ENCODE results near the gene COLEC12.
A peak's percentile ranks its signal among the peaks of the same experiment; 100 is the strongest.

COLEC12 gene

GRCh38 chr18:424071-424661, 76.3 kb downstream of the COLEC12 start:
- Histone ChIP-seq H2BK120ac (ENCODE audit: insufficient read depth, low read length, poor library complexity) (no peak overlapping the region), H3K9me3 (ENCODE audit: insufficient read depth, low read depth, low read length) (no peaks in the 10 kb centered on the region), H3K4ac (ENCODE audit: low read depth, low read length) (no peak overlapping the region), H3K79me1 (ENCODE audit: low read length) (no peaks in the 10 kb centered on the region), H3K18ac (ENCODE audit: low read length) (no peak overlapping the region), H3K23ac (ENCODE audit: low read length) (no peak overlapping the region), H3K27ac (ENCODE audit: low read depth, low read length) (no peak overlapping the region), H2AFZ (ENCODE audit: insufficient read depth, low read length, poor library complexity) (no peak overlapping the region), H3K4me1 (ENCODE audit: control insufficient read depth in 1 of 2, insufficient read depth in 2 of 2, low read length in 2 of 2) (peaks cover 4 to 11% of the 10 kb centered on the region in 2 experiments), H3K4me3 (ENCODE audit: low read depth, low read length) (no peak overlapping the region), H3K9ac (ENCODE audit: low read length) (no peak overlapping the region), H2BK12ac (ENCODE audit: low read length) (no peak overlapping the region), H2AK5ac (ENCODE audit: low read length) (no peak overlapping the region), H4K8ac (ENCODE audit: low read depth, low read length) (no peak overlapping the region), H4K12ac (ENCODE audit: low read depth, low read length) (no peak overlapping the region), H3K27me3 (ENCODE audit: insufficient read depth, low read length) (no peaks in the 10 kb centered on the region), H3K14ac (ENCODE audit: low read length) (no peak overlapping the region), H3K79me2 (ENCODE audit: control insufficient read depth, insufficient read depth, low read length, poor library complexity) (peaks cover 2% of the 10 kb centered on the region), H3K4me2 (ENCODE audit: low read length) (no peak overlapping the region), H4K91ac (ENCODE audit: low read depth, low read length) (no peak overlapping the region), H3K36me3 (ENCODE audit: control insufficient read depth in 1 of 2, insufficient read depth in 2 of 2, low read length in 2 of 2) (no peaks in the 10 kb centered on the region), H2BK5ac (ENCODE audit: low read depth, low read length, poor library complexity) (no peak overlapping the region)
- no peak for DNase-seq
- no CpG with 5 or more reads among the region's 7 CpGs for WGBS (ENCODE audit: extremely low coverage, insufficient coverage, insufficient read length)

GRCh38 chr18:422966-423365, 77.5 kb downstream of the COLEC12 start:
- no peak overlapping the region for H3K27ac ChIP-seq (ENCODE audit: low read depth, low read length)
- no peak for DNase-seq
- H2BK12ac ChIP-seq (ENCODE audit: low read length) = no peak overlapping the region
- no peak overlapping the region for H3K9ac ChIP-seq (ENCODE audit: low read length)
- no peak overlapping the region for H3K4ac ChIP-seq (ENCODE audit: low read depth, low read length)
- no peak overlapping the region for H3K4me3 ChIP-seq (ENCODE audit: low read depth, low read length)
- WGBS (ENCODE audit: extremely low coverage, insufficient coverage, insufficient read length) = no CpG with 5 or more reads among the region's 4 CpGs
- no peaks in the 10 kb centered on the region for H3K79me1 ChIP-seq (ENCODE audit: low read length)
- no peaks in the 10 kb centered on the region for H3K27me3 ChIP-seq (ENCODE audit: insufficient read depth, low read length)
- H2AFZ ChIP-seq (ENCODE audit: insufficient read depth, low read length, poor library complexity) = no peak overlapping the region
- H3K14ac ChIP-seq (ENCODE audit: low read length) = no peak overlapping the region
- H3K18ac ChIP-seq (ENCODE audit: low read length) = no peak overlapping the region
- no peak overlapping the region for H3K4me2 ChIP-seq (ENCODE audit: low read length)
- H2AK5ac ChIP-seq (ENCODE audit: low read length) = no peak overlapping the region
- H4K12ac ChIP-seq (ENCODE audit: low read depth, low read length) = no peak overlapping the region
- peaks cover 2% of the 10 kb centered on the region for H3K79me2 ChIP-seq (ENCODE audit: control insufficient read depth, insufficient read depth, low read length, poor library complexity)
- no peak overlapping the region for H4K8ac ChIP-seq (ENCODE audit: low read depth, low read length)
- peaks cover 4 to 11% of the 10 kb centered on the region in 2 experiments for H3K4me1 ChIP-seq (ENCODE audit: control insufficient read depth in 1 of 2, insufficient read depth in 2 of 2, low read length in 2 of 2)
- no peak overlapping the region for H3K23ac ChIP-seq (ENCODE audit: low read length)
- no peak overlapping the region for H2BK120ac ChIP-seq (ENCODE audit: insufficient read depth, low read length, poor library complexity)
- no peak overlapping the region for H4K91ac ChIP-seq (ENCODE audit: low read depth, low read length)
- no peaks in the 10 kb centered on the region for H3K36me3 ChIP-seq (ENCODE audit: control insufficient read depth in 1 of 2, insufficient read depth in 2 of 2, low read length in 2 of 2)
- no peaks in the 10 kb centered on the region for H3K9me3 ChIP-seq (ENCODE audit: insufficient read depth, low read depth, low read length)
- H2BK5ac ChIP-seq (ENCODE audit: low read depth, low read length, poor library complexity) = no peak overlapping the region

GRCh38 chr18:421247-422155, 79.0 kb downstream of the COLEC12 start:
- no peak overlapping the region for H3K4me3 ChIP-seq (ENCODE audit: low read depth, low read length)
- no peak overlapping the region for H3K18ac ChIP-seq (ENCODE audit: low read length)
- H4K91ac ChIP-seq (ENCODE audit: low read depth, low read length) = no peak overlapping the region
- H3K4ac ChIP-seq (ENCODE audit: low read depth, low read length) = no peak overlapping the region
- H3K36me3 ChIP-seq (ENCODE audit: control insufficient read depth in 1 of 2, insufficient read depth in 2 of 2, low read length in 2 of 2) = no peaks in the 10 kb centered on the region
- no peak overlapping the region for H3K14ac ChIP-seq (ENCODE audit: low read length)
- no peak overlapping the region for H2AFZ ChIP-seq (ENCODE audit: insufficient read depth, low read length, poor library complexity)
- no peak overlapping the region for H3K23ac ChIP-seq (ENCODE audit: low read length)
- no peak overlapping the region for H4K8ac ChIP-seq (ENCODE audit: low read depth, low read length)
- H3K79me2 ChIP-seq (ENCODE audit: control insufficient read depth, insufficient read depth, low read length, poor library complexity) = peaks cover 2% of the 10 kb centered on the region
- no peak overlapping the region for H4K12ac ChIP-seq (ENCODE audit: low read depth, low read length)
- peak; percentile 63 to 82 for DNase-seq
- H2BK120ac ChIP-seq (ENCODE audit: insufficient read depth, low read length, poor library complexity) = no peak overlapping the region
- no peak overlapping the region for H2BK12ac ChIP-seq (ENCODE audit: low read length)
- no peaks in the 10 kb centered on the region for H3K27me3 ChIP-seq (ENCODE audit: insufficient read depth, low read length)
- H2BK5ac ChIP-seq (ENCODE audit: low read depth, low read length, poor library complexity) = no peak overlapping the region
- peaks cover 4 to 12% of the 10 kb centered on the region in 2 experiments for H3K4me1 ChIP-seq (ENCODE audit: control insufficient read depth in 1 of 2, insufficient read depth in 2 of 2, low read length in 2 of 2)
- H3K79me1 ChIP-seq (ENCODE audit: low read length) = peaks cover 2% of the 10 kb centered on the region
- no peak overlapping the region for H2AK5ac ChIP-seq (ENCODE audit: low read length)
- H3K4me2 ChIP-seq (ENCODE audit: low read length) = no peak overlapping the region
- WGBS (ENCODE audit: extremely low coverage, insufficient coverage, insufficient read length) = no CpG with 5 or more reads among the region's 6 CpGs
- H3K27ac ChIP-seq (ENCODE audit: low read depth, low read length) = no peak overlapping the region
- no peaks in the 10 kb centered on the region for H3K9me3 ChIP-seq (ENCODE audit: insufficient read depth, low read depth, low read length)
- no peak overlapping the region for H3K9ac ChIP-seq (ENCODE audit: low read length)

- peaks cover 4 to 13% of the 10 kb centered on the region in 2 experiments for H3K4me1 ChIP-seq (ENCODE audit: control insufficient read depth in 1 of 2, insufficient read depth in 2 of 2, low read length in 2 of 2)
- H2BK12ac ChIP-seq (ENCODE audit: low read length) = no peak overlapping the region
- H2BK120ac ChIP-seq (ENCODE audit: insufficient read depth, low read length, poor library complexity) = no peak overlapping the region
- H2BK5ac ChIP-seq (ENCODE audit: low read depth, low read length, poor library complexity) = no peak overlapping the region
- H3K23ac ChIP-seq (ENCODE audit: low read length) = no peak overlapping the region
- H3K79me1 ChIP-seq (ENCODE audit: low read length) = peaks cover 3% of the 10 kb centered on the region
- no peak overlapping the region for H4K8ac ChIP-seq (ENCODE audit: low read depth, low read length)
- no peaks in the 10 kb centered on the region for H3K27me3 ChIP-seq (ENCODE audit: insufficient read depth, low read length)
- H3K18ac ChIP-seq (ENCODE audit: low read length) = no peak overlapping the region
- H3K27ac ChIP-seq (ENCODE audit: low read depth, low read length) = peak overlapping the region; percentile 31
- DNase-seq = no peak
- no peak overlapping the region for H3K4ac ChIP-seq (ENCODE audit: low read depth, low read length)
- no peak overlapping the region for H3K4me3 ChIP-seq (ENCODE audit: low read depth, low read length)
- no peak overlapping the region for H3K9ac ChIP-seq (ENCODE audit: low read length)
- H3K36me3 ChIP-seq (ENCODE audit: control insufficient read depth in 1 of 2, insufficient read depth in 2 of 2, low read length in 2 of 2) = no peaks in the 10 kb centered on the region
- no peak overlapping the region for H2AK5ac ChIP-seq (ENCODE audit: low read length)
- no peak overlapping the region for H2AFZ ChIP-seq (ENCODE audit: insufficient read depth, low read length, poor library complexity)
- peak overlapping the region; percentile 45 for H3K14ac ChIP-seq (ENCODE audit: low read length)
- H4K12ac ChIP-seq (ENCODE audit: low read depth, low read length) = no peak overlapping the region
- no peaks in the 10 kb centered on the region for H3K9me3 ChIP-seq (ENCODE audit: insufficient read depth, low read depth, low read length)
- WGBS (ENCODE audit: extremely low coverage, insufficient coverage, insufficient read length) = no CpG with 5 or more reads among the region's 3 CpGs
- H4K91ac ChIP-seq (ENCODE audit: low read depth, low read length) = no peak overlapping the region
- no peak overlapping the region for H3K4me2 ChIP-seq (ENCODE audit: low read length)
- peaks cover 2% of the 10 kb centered on the region for H3K79me2 ChIP-seq (ENCODE audit: control insufficient read depth, insufficient read depth, low read length, poor library complexity)
These were observed 79.7 kb downstream of the COLEC12 start for GRCh38 chr18:420661-421246.
